ENCODE data around the gene LRRN3.

- no peak for TF ChIP-seq CTCF (IDR thresholded peaks at IDR 0.05)
- TF ChIP-seq POLR2A (IDR thresholded peaks at IDR 0.05): no peak
Measured at GRCh38 chr7:111150709-111151108, 59.8 kb downstream of the LRRN3 start.

All from testis (tissue), 2 donors.